OCI-LY1 (cell line): ENCODE measurements around the gene SLC9A9.
A peak's percentile ranks its signal among the peaks of the same experiment; 100 is the strongest.

Source experiments
- H2AFZ ChIP-seq: fragments of 200-600 bp; sonication (generic), shearing (Covaris generic); 2 replicates; pipeline ENCODE4 v1.6.0; 2014; ENCODE audit warnings: antibody characterized with exemption, mild to moderate bottlenecking, low read length
- H3F3A ChIP-seq: fragments of 200-600 bp; sonication (generic), shearing (Covaris generic); 2 replicates; pipeline ENCODE4 v1.6.0; 2014; ENCODE audit warnings: mild to moderate bottlenecking, antibody characterized with exemption, low read length, moderate library complexity; ENCODE audit not compliant: insufficient read depth
- H3K27ac ChIP-seq: fragments of 200-600 bp; sonication (generic); 2 replicates; pipeline ENCODE4 v1.5.1; 2014; ENCODE audit warnings: low read length, mixed run types, mild to moderate bottlenecking, low read depth; ENCODE audit not compliant: poor library complexity, severe bottlenecking
- H3K27me3 ChIP-seq: fragments of 200-600 bp; sonication (generic); 2 replicates; pipeline ENCODE4 v1.6.0; 2014; ENCODE audit warnings: antibody characterized with exemption, mild to moderate bottlenecking, low read length, moderate library complexity; ENCODE audit not compliant: insufficient read depth
- H3K36me3 ChIP-seq: fragments of 200-600 bp; sonication (generic); 2 replicates; pipeline ENCODE4 v1.6.1; 2014; ENCODE audit warnings: mild to moderate bottlenecking, antibody characterized with exemption, low read length, moderate library complexity, mixed read lengths; ENCODE audit not compliant: insufficient read depth
- H3K4me1 ChIP-seq: fragments of 200-600 bp; sonication (generic); 2 replicates; pipeline ENCODE4 v1.5.1; 2014; ENCODE audit warnings: mild to moderate bottlenecking, low read length, moderate library complexity; ENCODE audit not compliant: insufficient read depth, severe bottlenecking
- H3K4me2 ChIP-seq: fragments of 200-600 bp; sonication (generic), shearing (Covaris generic); 2 replicates; pipeline ENCODE4 v1.6.1; 2014; ENCODE audit warnings: low read length
- H3K4me3 ChIP-seq: fragments of 200-600 bp; sonication (generic); 2 replicates; pipeline ENCODE4 v1.5.1; 2014; ENCODE audit warnings: low read length, low read depth, mild to moderate bottlenecking, mixed read lengths; ENCODE audit not compliant: poor library complexity, severe bottlenecking
- H3K79me2 ChIP-seq: fragments of 200-600 bp; shearing (Covaris generic); 2 replicates; pipeline ENCODE4 v1.6.1; 2016; ENCODE audit warnings: mixed run types, low read length, mixed read lengths; ENCODE audit not compliant: insufficient read depth
- H3K9ac ChIP-seq: fragments of 200-600 bp; sonication (generic), shearing (Covaris generic); 2 replicates; pipeline ENCODE4 v1.6.1; 2014; ENCODE audit warnings: mild to moderate bottlenecking, low read length, mixed read lengths
- H3K9me2 ChIP-seq: fragments of 200-600 bp; sonication (generic), shearing (Covaris generic); 2 replicates; pipeline ENCODE4 v1.6.1; 2014; ENCODE audit warnings: low read depth, mild to moderate bottlenecking, low read length, mixed read lengths
- H3K9me3 ChIP-seq: fragments of 200-600 bp; shearing (Covaris generic); 2 replicates; pipeline ENCODE4 v1.6.1; 2014; ENCODE audit warnings: low read length, mixed read lengths
- H4K20me1 ChIP-seq: fragments of 200-600 bp; sonication (generic), shearing (Covaris generic); 2 replicates; pipeline ENCODE4 v1.6.0; 2016; ENCODE audit warnings: mild to moderate bottlenecking, low read length; ENCODE audit not compliant: insufficient read depth
- EZH2 ChIP-seq: fragments of 200-600 bp; sonication (generic), shearing (Covaris generic); IDR thresholded peaks from 2 replicates; pipeline ENCODE4 v1.8.0; 2017; ENCODE audit warnings: borderline replicate concordance, mixed run types, mild to moderate bottlenecking, antibody characterized with exemption, low read length, moderate library complexity, mixed read lengths
- TF ChIP-seq, protein P1 (sequence below): fragments of 200-600 bp; sonication (generic), shearing (Covaris generic); IDR thresholded peaks from 2 replicates; pipeline ENCODE4 v1.5.1; 2017; ENCODE audit warnings: mild to moderate bottlenecking, antibody characterized with exemption, low read length, moderate library complexity, mixed read lengths

SLC9A9 gene

DNA sequence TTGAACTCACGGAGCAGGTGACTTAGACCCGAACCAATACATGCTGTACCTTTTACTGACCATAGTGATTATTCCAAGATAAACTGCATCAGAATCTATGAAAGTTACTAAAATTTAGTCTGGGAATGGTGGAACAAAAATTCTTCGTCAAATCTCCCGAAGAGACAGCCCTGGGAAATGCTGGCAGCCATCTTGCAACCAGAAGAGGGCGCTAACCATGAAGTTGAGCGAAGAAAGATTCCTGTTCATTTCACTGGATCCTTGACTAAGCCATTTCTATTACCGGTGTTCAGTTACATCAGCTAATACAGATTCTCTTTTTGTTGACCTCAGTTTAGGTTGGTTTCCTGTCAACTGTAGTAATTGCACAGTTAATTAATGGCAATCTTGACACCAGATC, 199.6 kb downstream of the SLC9A9 start:
- no peaks in the 10 kb centered on the region for H3K9me2 ChIP-seq
- no peaks in the 10 kb centered on the region for H3K36me3 ChIP-seq
- H3K27ac ChIP-seq, result no peak overlapping the region
- H3K79me2 ChIP-seq, result no peaks in the 10 kb centered on the region
- no peaks in the 10 kb centered on the region for H3K27me3 ChIP-seq
- H3K9ac ChIP-seq, result no peak overlapping the region
- TF ChIP-seq EZH2, result no peak
- TF ChIP-seq, protein P1, sequence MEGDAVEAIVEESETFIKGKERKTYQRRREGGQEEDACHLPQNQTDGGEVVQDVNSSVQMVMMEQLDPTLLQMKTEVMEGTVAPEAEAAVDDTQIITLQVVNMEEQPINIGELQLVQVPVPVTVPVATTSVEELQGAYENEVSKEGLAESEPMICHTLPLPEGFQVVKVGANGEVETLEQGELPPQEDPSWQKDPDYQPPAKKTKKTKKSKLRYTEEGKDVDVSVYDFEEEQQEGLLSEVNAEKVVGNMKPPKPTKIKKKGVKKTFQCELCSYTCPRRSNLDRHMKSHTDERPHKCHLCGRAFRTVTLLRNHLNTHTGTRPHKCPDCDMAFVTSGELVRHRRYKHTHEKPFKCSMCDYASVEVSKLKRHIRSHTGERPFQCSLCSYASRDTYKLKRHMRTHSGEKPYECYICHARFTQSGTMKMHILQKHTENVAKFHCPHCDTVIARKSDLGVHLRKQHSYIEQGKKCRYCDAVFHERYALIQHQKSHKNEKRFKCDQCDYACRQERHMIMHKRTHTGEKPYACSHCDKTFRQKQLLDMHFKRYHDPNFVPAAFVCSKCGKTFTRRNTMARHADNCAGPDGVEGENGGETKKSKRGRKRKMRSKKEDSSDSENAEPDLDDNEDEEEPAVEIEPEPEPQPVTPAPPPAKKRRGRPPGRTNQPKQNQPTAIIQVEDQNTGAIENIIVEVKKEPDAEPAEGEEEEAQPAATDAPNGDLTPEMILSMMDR, result peak; percentile 75
- no peaks in the 10 kb centered on the region for H3F3A ChIP-seq
- H3K4me1 ChIP-seq, result peaks cover 16% of the 10 kb centered on the region
- no peak overlapping the region for H3K4me2 ChIP-seq
- H4K20me1 ChIP-seq, result no peaks in the 10 kb centered on the region
- H2AFZ ChIP-seq, result no peak overlapping the region
- H3K4me3 ChIP-seq, result no peak overlapping the region
- H3K9me3 ChIP-seq, result no peaks in the 10 kb centered on the region

DNA sequence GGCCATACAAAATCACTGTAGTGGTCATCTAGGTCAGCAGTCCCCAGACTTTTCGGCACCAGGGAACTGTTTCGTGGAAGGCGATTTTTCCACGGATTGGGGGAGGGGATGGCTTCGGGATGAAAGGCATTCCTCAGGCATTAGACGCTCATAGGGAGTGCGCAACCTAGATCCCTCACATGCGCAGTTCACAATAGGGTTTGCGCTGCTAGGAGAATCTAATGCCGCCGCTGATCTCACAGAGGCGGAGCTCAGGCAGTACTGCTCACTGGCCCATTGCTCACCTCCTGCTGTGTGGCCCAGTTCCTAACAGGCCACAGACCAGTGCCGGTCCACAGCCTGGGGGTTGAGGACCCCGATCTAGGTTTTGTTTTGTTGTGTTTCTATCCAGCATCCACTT, 200.1 kb downstream of the SLC9A9 start:
- Histone ChIP-seq H3K79me2 (no peaks in the 10 kb centered on the region), H3K36me3 (no peaks in the 10 kb centered on the region), H3K4me3 (no peak overlapping the region), H3K9ac (no peak overlapping the region), H3K4me2 (no peak overlapping the region), H3K9me3 (no peaks in the 10 kb centered on the region), H3K27ac (no peak overlapping the region), H4K20me1 (no peaks in the 10 kb centered on the region), H3F3A (no peaks in the 10 kb centered on the region), H3K4me1 (peaks cover 21% of the 10 kb centered on the region), H3K27me3 (no peaks in the 10 kb centered on the region), H2AFZ (no peak overlapping the region), H3K9me2 (no peaks in the 10 kb centered on the region)
- TF ChIP-seq EZH2, result no peak
- TF ChIP-seq, protein P1, result no peak

DNA sequence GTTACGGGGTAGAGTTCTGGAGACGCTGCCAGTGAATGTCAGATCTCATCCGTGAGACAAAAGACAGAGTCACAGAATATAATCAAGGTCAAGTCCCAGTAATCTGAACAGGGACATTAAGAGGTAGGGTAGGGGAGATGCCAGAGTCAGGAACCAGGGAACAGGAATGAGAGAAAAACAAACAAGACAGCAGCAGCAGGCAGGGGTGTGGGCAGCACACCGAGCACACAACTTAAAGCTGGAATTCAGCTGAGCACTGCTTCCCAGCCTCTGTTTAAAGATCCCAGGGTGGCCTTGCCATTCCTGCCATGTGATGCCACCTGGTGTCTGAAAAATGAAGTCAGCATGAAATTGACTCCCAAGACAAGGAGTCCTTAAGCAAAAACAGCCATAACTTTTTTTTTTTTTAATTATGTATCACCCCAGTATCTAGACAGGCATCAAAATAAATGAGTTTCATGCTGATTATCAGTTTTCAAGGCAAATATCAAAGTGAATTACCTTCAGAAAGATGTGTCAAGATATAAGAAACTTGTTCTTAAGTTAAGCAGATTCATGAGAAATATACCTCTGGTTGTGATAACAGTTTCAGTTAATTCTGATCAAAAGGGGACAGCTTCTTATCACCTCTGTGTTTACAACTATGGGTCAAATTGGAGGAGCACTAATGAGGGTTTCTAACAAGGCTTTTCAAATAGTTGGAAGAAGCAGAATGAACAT, 203.7 kb downstream of the SLC9A9 start:
- Histone ChIP-seq H3K27me3 (no peaks in the 10 kb centered on the region), H3K79me2 (no peaks in the 10 kb centered on the region), H3K4me3 (no peak overlapping the region), H4K20me1 (no peaks in the 10 kb centered on the region), H3K4me2 (peak overlapping the region; percentile 7; the same call in 1 of the 2 replicates), H3K9ac (no peak overlapping the region; the same call in 1 of the 2 replicates), H3K9me3 (no peaks in the 10 kb centered on the region), H3K36me3 (no peaks in the 10 kb centered on the region), H2AFZ (0 out of 2 replicates have a peak overlapping the region, but pooled peaks have one; percentile 4), H3K27ac (peak overlapping the region; percentile 9), H3K9me2 (no peaks in the 10 kb centered on the region), H3F3A (no peaks in the 10 kb centered on the region), H3K4me1 (peaks cover 25% of the 10 kb centered on the region)
- no peak for TF ChIP-seq EZH2
- TF ChIP-seq, protein P1, result peak; percentile 80
